Activated CD8-positive, alpha-beta memory T cell treated with anti-CD3 and anti-CD28 coated beads for 36 hours (primary cell): ENCODE measurements around the gene DOCK9. TPM values are rescaled to one million over a fixed set of nuclear protein-coding genes. Genes with fewer than 3 reads are reported as not detected.

Experiments
- CTCF ChIA-PET: fragments of 350-600 bp; sonication (Branson Sonifier 250); formaldehyde crosslinking; loops from one replicate; lab custom pipeline; 2021; ENCODE audit warnings: antibody characterized with exemption; lab: Charles Lee
- POLR2A ChIA-PET: fragments of 350-600 bp; sonication (Branson Sonifier 250); formaldehyde crosslinking; loops from one replicate; lab custom pipeline; 2021; ENCODE audit warnings: antibody characterized with exemption; lab: Charles Lee
- total RNA-seq, 2 experiments: library from RNA; stranded (reverse); gene quantifications; one replicate each; pipeline ENCODE4 v1.2.3, GENCODE V29; 2021

Gene DOCK9
- total RNA-seq, 2 experiments from 2014 or later = 33.0 to 38.6 TPM

- CTCF ChIA-PET = no interaction called here
- POLR2A ChIA-PET = no interaction called here
Measured at GRCh38 chr13:98751861-98752466, 225.9 kb downstream of the DOCK9 start.

GRCh38 chr13:98751367-98751782 lies 226.5 kb downstream of the DOCK9 start:
- ChIA-PET CTCF (no interaction called here), POLR2A (no interaction called here)

- ChIA-PET CTCF (no interaction called here), POLR2A (no interaction called here)
Measured at GRCh38 chr13:98749501-98749900, 228.4 kb downstream of the DOCK9 start.

DNA sequence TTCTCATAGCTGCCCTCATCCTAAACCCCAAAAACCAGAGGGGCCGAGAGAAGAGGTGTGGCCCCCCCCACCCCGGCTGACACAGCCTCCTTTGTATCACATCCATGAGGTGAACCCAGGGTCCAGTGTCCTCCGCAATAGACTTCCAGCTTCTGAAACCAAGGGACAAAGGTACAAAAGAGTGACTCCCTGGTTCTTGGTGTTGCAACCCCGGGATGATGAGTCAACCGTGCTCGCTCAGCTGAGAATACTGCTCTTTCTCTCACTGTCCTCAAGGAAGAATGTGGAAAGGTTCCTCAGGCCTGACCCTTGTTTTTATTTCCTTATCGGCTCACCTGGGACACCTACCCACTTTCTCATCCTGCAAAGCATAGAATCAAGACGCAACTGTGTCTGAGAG lies 230.9 kb downstream of the DOCK9 start:
- POLR2A ChIA-PET = no interaction called here
- CTCF ChIA-PET = no interaction called here

Other genes starting within 250 kb of the DOCK9 start
- not detected for gene SLC15A1, start 225.4 kb downstream of the DOCK9 start, total RNA-seq
- 10 to 100 TPM; 61.6 to 62.4 TPM for gene UBAC2, start 222.8 kb upstream of the DOCK9 start, total RNA-seq